HG02623 (cell line): ENCODE results near the gene ALKAL2.
"Not testable (repeated sequence)": the region's sequence is repeated elsewhere in the genome, so short reads cannot be mapped to it uniquely, and the experiment has no call there.

Source experiments
- ATAC-seq: cut with Tn5 transposase; IDR thresholded peaks from one replicate; pipeline ENCODE4 v1.9.1; 2021; ENCODE audit warnings: moderate library complexity; ENCODE audit not compliant: unreplicated experiment

The ALKAL2 gene, protein sequence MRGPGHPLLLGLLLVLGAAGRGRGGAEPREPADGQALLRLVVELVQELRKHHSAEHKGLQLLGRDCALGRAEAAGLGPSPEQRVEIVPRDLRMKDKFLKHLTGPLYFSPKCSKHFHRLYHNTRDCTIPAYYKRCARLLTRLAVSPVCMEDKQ

DNA sequence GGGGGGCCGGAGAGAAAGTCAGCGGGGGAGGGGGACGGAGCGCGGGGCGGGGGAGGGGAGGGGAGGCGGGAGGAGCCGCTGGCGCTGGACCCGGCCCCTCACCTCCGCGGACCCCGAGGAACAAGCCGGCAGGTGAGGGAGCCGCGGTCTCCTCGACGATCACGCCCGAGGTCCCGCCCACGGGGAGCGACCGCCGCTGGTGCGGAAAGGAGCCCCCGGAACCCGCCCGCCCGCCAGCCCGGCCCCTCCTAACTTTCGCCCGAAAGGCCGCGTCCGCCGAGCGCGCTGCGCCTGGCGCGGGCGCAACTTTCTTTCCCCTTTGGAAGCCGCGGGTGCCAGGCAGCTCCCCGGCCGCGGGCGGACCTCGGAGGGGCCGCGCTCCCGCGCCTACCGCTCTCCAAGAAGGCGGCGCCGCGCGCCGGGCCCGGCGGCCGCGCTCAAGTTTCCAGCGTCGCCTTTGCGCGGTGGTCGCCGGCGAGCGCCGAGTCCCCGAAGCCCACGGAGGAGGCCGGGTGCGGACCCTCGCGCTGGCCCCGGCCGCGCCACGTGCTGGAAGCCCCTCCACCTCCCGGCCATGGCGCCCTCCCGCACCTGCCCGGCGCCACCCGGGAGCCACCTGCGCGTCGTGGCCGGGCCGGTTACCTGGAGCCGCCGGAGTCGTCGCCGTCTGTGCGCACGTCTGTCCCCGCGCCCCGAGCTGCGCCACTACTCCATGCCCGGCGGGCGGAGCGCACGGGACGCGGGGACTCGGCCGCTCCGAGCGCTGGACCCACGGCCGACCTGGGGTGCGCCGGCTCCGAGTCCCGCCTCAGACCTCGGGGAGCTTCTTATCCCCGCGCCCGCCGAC, at the start of gene ALKAL2:
Gene ALKAL2, minus strand, starts transcription at position 181 of the 847 bp plus-strand sequence. CDS start 256 bp downstream, outside the sequence.
- ATAC-seq: no peak

DNA sequence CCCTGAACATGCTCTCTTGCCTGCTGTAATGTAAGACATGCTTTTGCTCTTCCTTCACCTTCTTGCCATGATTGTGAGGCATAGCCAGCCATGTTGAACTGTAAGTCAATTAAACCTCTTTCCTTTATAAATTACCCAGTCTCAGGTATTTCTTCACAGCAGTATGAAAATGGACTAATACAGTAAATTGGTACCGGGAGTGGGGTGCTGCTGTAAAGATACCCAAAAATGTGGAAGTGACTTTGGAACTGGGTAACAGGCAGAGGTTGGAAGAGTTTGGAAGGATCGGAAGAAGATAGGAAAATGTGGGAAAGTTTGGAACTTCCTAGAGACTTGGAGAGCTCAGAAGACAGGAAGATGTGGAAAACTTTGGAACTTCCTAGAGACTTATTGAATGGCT, 49.1 kb upstream of the ALKAL2 start:
- not testable (repeated sequence) for ATAC-seq

DNA sequence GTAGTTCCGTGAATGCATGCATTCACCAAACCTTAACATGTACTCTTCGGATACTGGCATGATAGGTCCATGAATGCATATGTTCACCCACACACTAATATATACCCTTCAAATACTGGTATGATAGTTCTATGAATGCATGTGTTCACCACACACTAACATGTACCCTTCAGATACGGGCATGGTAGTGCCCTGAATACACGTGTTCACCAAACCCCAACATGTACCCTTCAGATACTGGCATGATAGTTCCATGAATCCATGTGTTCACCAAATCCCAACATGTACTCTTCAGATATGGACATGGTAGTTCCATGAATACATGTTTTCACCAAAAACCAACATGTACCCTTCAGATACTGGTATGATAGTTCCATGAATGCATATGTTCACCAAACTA, 48.5 kb upstream of the ALKAL2 start:
- ATAC-seq: no peak

DNA sequence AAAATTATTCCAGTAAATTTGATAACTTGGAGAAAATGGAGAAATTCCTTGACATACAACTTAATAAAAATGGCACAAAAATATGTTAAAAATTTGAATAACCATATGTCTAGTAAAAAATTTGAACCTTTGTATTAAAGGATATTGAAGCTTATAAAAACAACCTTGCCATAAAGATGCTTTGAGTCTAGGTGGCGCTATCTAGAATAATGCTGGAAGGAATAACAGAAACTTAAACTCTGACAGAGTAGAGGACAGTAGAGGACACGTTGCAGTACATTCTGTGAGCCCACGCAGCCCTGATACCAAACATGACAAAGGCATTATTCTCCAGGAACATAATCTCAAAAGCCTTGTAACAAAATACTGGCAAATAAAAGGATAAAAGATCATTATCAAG, 44.7 kb upstream of the ALKAL2 start:
- ATAC-seq: no peak

DNA sequence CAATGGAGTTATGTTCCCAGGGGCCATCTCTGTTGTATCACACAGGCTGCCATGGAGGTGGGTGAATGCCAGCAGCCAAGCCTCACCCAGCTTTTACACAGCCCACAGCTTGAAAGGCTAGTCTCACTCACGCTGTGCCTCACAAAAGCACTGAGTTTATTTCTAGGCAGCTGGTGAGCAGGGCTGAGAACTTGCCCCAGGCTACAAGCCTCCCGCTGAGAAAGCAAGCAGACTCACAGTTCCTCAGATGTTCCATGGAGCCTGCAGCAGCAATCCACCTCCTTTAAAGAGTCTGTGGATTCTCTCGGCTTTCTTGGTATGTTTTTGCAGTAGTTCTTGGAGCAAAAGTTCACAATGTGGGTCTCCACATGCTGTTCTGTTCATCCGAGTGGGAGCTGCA, 40.9 kb upstream of the ALKAL2 start:
- no peak for ATAC-seq

DNA sequence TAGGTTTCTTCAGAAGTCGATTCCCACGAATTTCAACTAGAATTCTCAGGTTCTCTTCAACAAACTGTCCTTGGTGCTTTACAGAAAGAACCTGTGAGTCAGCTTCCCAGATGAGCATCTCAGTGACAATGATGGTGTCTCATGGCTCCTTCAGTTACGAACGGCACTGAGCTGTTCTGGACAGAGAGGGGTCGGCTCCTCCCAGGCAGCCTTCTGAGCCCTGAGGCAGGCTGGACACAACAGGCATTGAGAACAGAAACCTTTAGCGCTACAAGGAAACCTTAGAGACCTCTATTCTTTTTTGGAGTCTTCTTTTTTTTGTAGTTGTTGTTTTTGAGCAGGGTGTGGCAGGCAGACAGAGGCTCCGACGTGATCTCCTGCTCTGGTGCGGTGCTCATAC, 35.1 kb upstream of the ALKAL2 start:
- ATAC-seq: no peak

DNA sequence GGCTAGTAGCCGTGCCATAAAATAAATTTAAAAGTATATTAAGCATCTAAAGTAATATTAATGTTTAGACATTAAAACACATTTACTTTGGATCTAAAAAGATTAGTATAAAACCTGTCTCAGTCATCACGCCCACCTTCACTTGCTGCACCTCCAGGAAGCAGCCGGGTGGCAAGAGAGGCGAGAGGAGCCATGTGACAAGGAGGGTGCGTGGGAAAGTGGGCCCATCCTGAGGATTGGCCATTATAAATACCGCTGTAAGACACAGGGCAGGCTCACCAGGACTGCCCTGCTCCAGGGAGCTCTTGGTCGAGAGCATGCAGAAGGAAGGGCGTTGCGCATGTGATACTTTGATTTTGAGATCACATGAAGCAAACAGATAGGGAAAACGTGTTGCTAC, 34.4 kb upstream of the ALKAL2 start:
- ATAC-seq: no peak

DNA sequence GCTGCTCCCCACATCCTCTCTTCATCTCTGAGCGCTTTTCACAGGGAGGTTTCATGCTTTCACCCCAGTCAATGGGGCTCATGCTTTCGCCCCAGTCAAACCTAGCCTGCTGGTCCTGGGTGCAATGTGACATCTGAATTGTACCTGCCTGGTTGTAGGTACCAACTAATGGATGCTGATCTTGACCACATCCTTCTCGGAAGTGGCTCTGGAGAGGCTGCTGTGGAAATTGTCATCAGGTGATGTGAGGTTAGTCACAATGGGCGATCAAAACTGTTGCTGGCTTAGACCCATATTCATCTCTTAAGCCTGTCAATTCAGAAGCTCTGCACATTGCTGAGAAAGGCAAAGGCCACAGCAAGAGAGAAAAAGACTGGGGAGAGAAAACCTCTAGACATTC, 32.7 kb upstream of the ALKAL2 start:
- ATAC-seq: no peak

DNA sequence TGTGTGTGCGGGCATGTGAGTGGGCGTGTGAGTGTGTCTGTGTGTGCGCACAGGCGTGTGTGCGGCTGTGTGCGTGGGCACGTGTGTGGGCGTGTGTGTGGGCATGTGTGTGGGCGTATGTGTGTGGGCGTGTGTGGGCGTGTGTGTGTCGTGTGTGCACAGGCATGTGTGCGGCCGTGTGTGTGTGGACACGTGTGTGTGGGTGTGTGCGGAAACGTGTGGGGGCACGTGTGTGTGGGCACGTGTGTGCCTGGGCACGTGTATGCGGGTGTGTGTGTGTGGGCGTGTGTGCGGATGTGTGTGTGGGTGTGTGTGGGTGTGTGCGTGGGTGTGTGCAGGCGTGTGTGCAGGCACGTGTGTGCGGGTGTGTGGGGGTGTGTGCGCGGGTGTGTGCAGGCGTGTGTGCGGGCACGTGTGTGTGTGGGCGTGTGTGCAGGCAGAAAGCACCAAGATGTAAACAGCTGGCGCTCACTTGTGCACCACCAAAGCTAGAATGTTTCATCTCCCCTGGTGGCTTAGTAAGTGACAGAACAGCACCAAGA, 31.2 kb upstream of the ALKAL2 start:
- no peak for ATAC-seq

DNA sequence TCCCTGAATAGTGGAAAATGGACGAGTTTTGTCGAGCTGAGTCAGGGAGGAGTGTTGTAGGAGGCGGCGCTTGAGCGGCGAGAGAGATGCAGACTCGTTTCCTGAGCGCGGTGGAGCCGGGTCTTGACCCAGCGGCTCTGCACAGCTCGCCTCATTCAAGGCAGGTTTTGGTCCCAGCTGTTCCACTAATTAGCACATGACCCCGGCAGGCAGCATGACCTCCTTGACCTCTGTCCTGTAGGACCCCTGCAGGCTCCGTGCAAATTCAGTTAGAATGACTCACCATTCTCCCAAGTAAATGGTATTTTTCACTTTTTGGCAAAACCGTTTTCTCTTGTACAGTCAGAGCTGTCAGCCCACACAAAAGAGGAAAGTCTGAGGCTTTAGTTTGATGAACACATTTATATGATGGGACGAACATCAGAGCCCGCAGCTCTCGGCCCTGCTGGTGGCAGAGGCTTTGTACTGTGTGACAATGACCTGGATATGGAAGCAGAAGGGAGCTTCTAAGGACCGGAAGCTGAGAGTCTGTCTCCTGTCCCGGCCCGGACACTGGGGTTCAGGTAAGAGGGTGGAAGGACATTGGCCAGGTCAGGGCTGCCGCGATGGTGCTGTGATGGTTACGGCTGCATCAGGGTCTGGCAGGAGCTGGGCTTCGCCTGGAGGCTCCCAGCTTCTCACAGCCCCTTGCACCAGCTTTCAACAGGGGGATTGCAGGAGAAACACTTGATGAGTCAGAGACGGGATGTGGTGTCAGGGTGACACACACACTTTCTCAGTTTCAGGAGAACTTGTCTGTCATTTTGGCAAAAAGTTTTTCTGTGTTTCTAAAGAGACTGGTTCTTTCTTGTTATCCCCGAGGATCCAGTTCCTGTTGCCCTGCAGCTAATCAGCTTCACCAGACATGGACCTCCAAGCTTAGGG, 29.9 kb upstream of the ALKAL2 start:
- ATAC-seq: no peak

DNA sequence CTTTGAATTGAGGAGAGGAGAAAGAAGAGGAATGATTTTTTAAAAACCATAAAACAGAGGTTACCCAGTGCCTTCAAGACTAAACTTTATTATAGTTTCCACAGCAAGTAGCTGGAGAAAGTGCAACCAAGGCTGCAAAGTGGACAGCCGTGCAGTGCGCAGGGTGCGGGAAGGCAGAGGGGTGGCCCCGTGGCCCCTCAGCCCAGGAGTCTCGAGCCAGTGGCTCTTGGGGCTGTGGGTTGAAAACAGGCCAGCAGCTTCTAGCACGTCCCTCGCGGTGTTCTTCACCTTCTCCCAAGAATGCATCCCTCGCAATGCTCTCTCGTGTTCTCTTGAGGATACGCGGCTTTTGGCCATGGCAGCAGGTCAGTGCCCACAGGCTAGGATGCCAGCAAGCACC, 28.5 kb upstream of the ALKAL2 start:
- no peak for ATAC-seq

DNA sequence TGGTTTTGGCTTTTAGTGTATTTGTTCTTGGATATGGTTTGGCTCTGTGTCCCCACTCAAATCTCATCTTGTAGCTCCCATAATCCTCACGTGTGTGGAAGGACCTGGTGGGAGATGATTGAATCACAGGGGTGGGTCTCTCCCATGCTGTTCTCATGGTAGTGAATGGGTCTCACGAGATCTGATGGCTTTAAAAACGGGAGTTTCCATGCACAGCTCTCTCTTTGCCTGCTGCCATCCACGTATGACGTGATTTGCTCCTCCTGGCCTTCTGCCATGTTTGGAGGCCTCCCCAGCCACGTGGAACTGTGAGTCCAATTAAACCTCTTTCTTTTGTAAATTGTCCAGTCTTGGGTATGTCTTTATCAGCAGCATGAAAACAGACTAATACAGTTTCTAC, 28.0 kb upstream of the ALKAL2 start:
- ATAC-seq: not testable (repeated sequence)

DNA sequence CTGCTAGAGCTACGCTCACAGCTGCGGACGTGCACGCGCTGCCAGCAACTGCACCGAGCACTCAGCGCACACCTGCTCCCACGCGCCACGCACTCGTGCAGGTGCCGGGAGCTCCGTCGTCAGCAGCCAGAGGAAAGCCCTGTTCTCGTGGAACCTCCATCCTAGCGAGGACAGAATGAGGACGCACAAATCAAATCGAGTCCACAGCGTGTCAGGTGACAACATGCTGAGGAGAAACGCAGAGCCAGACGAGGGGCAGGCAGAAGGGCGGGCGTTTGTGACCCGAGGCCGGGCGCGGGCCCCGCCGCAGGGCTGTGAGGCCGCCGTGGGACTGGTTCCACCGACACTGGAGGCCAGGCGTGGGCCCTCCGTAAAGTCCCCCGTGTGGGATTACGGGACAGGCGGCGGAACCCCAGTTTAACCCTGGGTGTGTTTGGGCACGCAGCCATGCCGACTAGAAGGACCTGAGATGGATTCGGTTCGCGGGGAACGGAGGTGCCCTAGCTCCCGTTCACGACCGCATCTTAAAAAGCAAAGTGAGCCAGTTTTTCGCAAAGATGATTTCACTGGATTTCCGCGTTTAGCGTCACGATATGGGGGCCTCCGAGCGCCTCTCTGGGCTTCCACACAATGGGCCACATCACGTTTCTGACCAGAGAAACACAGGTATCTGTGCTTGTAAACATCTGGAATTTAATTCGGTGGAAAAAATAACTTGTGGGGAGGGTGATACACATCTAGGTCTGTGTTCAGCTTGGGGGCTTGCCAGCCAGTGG, 26.9 kb upstream of the ALKAL2 start:
- ATAC-seq: no peak

DNA sequence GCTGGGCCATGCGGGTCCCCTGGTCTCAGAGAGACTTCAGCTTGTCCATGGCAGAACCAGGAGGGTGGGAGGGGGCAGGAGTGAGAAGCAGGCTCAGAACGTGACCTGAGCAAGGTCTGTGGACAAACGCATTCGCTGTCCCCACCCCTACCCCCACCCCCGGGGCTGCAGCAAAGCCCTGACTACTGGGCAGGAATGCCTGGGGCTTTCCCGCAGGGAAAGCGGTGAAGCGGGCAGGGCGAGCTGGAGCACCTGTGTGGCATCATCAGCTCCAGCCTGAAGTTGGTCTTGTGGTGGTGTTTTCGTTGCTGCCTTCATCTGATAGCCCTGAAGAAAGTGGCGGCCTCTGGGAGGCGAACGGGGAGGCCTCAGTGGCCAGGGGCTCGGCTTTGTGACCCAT, 26.1 kb upstream of the ALKAL2 start:
- ATAC-seq: no peak

DNA sequence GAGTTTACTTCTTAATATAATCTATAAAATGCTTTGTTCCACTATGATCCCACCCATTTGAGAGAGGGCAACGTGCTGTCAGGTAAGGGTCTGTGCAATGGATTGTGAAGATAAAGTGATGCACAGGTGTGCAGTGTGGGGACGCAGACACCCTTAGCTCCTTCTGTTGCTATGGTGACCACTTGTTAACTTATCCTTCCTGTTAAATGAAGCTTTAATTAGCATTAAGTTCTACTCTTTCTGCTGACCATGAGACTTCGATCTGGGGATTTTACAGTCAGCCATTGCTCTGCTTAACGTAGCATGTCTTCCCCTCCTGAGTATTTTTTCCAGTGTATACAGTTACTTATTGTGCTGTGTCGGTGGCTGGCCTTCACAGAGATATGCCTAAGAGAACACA, 23.1 kb upstream of the ALKAL2 start:
- no peak for ATAC-seq

DNA sequence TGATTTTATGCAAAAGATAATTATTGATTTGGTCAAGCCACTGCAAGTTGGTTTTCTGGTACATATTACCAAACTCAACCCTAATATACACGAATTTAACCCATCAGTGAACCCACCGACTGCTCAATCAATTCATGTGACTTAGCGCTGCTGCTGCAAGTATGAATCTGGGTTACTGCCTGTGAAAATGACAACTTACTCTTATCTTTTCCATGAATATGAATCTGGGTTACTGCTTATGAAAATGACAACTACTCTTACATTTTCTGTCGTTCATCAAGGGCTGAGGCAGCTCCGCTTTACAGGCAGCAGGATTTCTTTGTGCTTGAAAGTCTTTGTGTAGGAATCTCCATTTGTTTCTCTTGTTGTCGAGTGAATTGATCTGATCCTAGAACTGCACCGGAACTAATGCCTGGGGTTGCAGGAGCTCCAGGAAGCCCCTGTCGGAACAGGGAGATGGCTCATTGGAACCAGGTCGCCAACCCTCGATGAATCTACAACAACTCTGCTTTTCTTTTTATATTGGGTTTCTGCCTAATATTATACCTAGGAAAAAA, 22.1 kb upstream of the ALKAL2 start:
- ATAC-seq: no peak

DNA sequence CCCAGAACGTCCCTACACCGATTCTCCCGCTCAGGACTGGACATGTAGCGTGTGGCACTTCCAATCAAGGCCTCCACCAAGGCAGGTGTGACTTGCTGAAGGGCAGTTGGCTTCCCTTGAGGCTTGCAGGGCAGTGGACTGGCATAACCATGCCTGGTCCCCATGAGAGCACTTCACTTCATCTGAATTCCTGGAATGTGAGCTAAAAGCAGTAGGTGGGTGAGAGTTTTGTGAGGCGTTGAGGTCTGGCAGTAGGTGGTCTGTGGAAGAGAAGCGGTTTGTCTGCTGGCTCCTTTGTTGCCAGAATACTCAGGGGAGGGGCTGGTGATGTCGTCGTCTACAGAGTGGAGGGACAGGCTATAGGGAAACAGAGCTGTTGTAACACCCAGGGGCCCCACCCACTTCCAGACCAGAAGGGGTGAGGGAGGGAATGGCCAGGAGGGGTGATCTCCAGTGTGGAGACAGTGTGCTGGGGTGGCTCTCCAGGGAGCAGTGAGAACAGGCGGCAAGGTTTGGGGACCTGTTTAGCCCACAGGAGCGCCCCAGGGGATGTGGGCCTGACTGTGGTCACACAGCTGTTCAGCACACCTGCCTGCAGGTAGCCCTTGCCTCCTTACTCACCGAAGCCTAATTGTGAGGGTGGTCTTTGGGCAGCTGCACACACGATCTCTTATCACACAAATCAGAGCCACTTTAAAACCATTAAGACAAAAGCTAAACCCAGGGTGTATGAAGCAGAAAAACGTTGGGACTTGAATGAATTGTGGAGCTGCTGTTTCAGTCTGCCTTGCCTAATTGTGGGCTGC, 21.5 kb upstream of the ALKAL2 start:
- no peak for ATAC-seq

DNA sequence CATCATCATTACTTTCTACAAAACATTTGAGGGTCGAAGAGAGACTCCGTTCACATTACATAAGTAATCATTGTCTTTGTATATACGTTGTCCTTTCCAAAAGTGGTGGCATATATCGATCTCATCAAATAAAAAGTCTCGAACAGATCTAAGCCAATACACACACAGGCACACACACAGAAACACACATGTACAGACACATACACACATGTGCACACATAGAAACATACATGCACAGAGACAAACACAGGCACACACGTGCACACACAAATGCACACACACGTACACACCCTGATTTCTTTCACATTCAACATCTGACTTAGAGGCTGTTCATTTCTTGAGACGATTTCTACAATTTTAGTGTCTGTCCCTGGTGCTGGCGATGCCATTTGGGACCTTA, 17.5 kb upstream of the ALKAL2 start:
- no peak for ATAC-seq

DNA sequence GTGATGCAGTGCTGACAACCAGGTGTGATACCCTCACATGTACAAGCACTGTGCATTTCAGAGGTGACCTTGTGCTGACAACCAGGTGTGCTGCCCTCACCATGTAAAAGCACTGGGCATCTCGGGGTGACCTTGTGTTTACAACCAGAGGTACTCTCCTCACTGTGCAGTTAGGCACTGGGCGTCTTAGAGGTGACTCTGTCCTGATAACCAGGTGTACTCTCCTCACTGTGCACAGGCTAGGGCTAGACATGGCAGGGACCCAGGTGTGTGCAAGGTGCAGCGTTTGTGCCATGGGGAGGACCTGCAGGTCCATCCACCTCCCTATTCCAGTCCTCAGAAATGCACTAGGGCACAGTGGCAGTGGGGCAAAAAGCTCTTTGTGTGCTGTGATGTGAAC, 8.5 kb upstream of the ALKAL2 start:
- ATAC-seq: no peak
